Posterior cingulate gyrus (tissue), 11 donors: ENCODE data around the gene SAMM50.

Experiments used
- DNase-seq, 10 donors: peaks; one replicate each; pipeline versions ENCODE4 v3.0.0 to v3.0.0-alpha.2; 2020 to 2021; ENCODE audit warnings: mixed read lengths in 3 of 10
- intact Hi-C: fragments of 100-400 bp; cut with DNase I; formaldehyde crosslinking; loops from one replicate; pipeline ENCODE4 v1.15.1; 2023

The SAMM50 gene

GRCh38 chr22:43945632-43946383, 9.4 kb upstream of the SAMM50 start:
- intact Hi-C loops: no loop called here
- peak; percentile 32 to 95 (median 69) for DNase-seq

GRCh38 chr22:43946384-43946667, 8.9 kb upstream of the SAMM50 start:
- intact Hi-C loops: no loop called here
- peak in 1 of 10 donors; percentile 70 for DNase-seq

DNA sequence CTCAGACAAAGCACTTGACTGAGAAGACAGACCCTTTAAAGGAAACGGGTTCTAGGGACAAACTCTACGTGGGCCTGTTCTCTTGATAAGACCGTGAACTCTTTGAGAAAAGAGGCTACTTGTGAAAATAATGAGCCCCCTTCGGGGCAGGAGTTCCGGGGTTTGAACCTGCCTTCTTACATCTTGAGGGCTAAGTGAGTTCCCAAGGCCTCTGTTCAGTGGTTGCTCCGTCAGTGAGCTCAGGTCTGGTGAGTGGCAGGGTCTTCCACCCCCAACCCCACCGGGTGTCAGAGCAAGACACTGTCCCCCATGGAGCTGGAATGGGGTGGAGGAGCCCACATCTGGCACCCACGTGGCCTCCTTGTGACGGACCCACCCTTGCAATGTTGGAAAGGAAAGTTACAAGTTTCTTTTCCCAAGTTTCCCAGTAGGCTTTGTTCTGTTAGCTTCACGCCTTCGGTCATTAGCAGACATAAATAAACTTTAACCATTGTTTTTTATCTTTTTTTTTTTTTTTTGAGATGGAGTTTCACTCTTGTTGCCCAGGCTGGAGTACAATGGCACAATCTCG, 6.3 kb upstream of the SAMM50 start:
- intact Hi-C loops: no loop called here
- no peak for DNase-seq

GRCh38 chr22:43951391-43951790, 3.9 kb upstream of the SAMM50 start:
- intact Hi-C loops: no loop called here
- DNase-seq: peak in 1 of 10 donors; percentile 69

DNA sequence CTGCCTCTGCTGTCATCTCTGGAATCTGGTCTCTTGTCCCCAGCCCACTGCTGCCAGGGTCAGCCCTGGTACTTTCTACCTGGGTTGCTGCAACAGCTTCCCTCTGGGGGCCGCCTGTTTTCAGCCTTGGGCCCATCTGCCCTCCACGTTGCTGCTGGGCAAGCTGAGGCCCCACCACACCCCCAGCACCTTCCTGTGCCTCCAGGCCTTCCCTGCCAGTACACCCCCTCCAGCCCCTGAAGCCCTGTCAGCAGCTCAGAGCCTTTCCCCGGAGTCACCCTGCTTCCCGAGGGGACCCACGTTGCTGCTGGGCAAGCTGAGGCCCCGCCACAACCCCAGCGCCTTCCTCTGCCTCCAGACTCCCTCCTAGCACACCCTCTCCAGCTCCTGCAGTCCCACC, 3.3 kb upstream of the SAMM50 start:
- intact Hi-C loops: no loop called here
- DNase-seq: peak in 1 of 10 donors; percentile 60

DNA sequence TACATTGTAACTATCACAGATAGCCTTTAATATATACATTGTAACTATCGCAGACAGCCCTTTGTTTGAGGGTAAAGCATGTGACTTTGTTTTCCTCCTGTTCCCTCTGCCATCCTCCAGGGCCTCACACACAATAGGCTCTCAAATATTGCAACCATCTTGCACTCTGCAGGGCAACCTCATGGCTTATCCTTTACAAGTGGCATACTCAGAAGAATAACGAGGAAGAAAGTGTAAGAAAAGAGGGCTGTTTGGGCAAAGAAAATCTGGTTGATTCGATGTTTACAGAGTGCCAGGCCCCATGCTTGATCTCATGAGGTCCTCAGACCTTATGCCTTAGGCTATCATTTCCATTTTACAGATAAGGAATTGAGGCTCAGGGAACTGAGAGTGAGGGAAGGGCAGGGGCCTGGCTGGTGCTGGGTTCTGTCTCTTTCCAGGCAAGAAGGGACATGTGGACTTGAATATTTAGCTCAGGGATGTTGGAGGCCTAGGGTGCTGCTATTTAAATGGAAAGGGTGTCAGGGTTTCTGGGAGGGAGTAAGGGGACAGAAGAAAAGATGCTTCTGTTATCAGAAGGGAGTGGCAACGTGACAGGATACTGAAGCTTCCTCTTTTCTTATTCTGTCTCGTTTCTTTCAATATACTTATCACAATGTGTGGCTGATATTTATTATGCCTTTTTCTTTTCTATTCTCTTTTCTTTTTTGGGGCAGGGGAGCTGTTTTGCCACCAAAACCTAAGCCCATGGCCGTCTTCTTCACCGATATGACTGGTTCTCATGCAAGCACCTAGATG, 1.1 kb upstream of the SAMM50 start:
- no peak for DNase-seq
- intact Hi-C loops: no loop called here

DNA sequence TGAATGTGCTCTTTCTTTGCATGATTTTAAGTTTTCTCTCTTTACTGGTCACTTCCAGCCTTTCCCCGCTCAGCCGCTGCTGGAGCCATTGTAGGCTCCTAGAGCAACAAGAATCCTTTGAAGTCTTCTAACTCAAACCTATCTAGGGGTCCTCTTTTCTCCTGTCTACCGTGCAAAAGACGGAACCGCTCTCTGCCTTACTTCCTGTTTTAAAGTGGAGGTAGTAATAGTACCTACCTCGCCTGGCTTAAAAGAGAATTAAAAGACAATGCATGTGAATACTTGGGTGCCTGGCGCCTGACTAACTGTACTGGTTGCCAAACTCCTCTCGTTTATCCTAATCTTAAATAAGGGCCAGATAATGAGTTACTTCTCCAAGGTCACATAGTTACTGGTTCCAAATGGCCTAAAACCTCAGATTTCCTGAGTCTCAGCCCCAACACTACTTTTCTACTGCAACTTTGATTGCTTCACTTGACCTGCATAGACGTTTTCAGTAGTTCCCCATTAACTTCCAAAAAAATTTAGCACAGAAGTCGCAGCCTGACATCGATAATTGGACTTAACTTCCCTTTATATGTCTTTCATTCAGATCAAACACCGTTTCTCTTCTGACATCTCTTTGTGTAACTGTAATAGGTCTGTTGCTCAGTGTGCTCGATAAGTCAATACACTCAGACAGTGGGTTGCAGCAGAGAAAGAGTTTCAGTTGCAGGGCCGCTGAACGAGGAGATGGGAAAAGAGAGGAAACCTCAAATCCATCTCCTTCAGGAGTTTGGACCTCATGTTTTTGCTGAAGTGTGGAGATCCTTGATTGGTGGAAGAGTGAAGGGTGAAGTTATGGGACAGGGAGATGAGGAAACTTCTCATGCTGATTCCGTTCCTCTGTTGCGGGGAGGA, 891 bp downstream of the SAMM50 start:
- DNase-seq: no peak
- intact Hi-C loops: no loop called here

GRCh38 chr22:43956805-43957463, 1.7 kb downstream of the SAMM50 start:
- no peak for DNase-seq
- intact Hi-C loops: no loop called here

DNA sequence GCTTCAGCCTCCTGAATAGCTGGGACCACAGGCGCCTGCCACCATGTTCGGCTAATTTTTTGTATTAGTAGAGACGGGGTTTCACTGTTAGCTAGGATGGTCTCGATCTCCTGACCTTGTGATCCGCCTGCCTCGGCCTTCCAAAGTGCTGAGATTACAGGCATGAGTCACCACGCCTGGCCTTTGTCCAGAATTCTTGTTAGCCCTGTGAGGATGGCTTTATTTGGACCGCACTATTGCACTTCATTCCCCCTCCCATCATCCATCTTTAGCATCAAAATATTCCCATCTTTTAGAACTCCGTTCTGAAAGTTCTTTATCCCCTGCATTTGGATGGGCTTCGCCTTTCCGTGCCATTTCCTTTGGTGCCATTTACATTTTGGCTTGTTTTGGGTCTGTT, 2.6 kb downstream of the SAMM50 start:
- peak in 1 of 10 donors; percentile 54 for DNase-seq
- intact Hi-C loops: no loop called here

GRCh38 chr22:43964314-43964857, 9.1 kb downstream of the SAMM50 start:
- DNase-seq: no peak
- intact Hi-C loops: no loop called here

- intact Hi-C loops: no loop called here
- DNase-seq: no peak
These were observed 11.8 kb downstream of the SAMM50 start for GRCh38 chr22:43967069-43967468.

DNA sequence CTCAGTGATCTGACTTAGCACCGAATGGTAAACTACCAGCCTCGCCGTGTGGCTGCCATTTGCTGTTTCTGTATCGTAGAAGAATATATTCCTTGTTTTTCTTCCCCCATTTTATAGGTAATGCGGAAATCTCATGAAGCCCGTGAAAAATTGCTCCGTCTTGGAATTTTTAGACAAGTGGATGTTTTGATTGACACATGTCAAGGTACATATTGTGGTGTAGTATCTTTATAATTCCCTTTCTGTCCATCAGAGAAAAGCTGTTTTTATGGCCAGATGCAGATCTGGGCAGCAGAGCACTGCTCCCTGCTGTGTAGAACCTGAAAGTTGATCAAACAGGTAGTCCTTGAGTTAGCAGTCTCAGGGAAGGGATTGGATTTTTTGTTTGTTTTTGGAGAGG, 13.4 kb downstream of the SAMM50 start:
- DNase-seq: no peak
- intact Hi-C loops: no loop called here

GRCh38 chr22:43969021-43969878, 14.0 kb downstream of the SAMM50 start:
- DNase-seq: peak in 1 of 10 donors; percentile 70
- intact Hi-C loops: no loop called here

- intact Hi-C loops: no loop called here
- peak in 1 of 10 donors; percentile 34 for DNase-seq
These were observed 14.9 kb downstream of the SAMM50 start for GRCh38 chr22:43969989-43970755.

DNA sequence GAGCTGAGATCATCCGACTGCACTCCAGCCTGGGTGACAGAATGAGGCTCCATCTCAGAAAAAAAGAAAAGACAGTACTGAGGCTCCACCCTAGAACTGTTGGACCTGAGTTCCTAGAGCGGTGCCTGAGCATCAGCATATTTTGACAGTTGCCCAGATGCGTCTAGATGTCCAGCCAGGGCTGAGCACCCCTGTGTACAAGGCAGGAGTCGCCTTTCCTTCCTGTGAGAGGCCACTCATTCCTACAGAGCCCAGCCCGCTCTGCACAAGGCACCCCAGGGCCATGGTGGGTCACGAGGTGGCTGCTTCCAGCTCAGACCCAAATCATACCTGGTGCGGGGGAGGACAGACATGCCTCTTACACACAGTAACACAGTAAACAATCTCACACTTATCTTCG, 15.9 kb downstream of the SAMM50 start:
- peak in 1 of 10 donors; percentile 59 for DNase-seq
- intact Hi-C loops: no loop called here

DNA sequence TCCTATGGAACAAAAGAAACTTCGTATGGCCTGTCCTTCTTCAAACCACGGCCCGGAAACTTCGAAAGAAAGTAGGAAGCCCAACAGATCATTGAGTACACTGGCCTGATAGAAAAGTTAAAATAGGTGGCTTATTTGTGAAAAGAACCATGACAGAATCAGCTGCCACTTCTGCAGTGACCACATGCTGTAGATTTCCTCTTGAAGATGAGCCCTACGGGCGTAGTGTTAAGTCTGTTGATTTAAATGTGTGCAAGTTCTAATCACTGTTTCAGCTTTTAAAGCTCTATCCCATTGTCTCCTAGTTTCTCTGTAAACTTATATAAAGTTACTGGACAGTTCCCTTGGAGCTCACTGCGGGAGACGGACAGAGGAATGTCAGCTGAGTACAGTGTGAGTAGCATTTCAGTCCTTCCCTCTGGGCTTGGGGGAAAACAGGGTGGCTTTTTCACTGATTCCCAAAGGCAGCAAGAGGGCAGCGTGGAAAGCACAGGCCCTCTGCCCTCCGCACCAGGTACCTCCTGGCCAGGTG, 17.8 kb downstream of the SAMM50 start:
- no peak for DNase-seq
- intact Hi-C loops: no loop called here

GRCh38 chr22:43974028-43974545, 18.8 kb downstream of the SAMM50 start:
- intact Hi-C loops: no loop called here
- DNase-seq: peak in 1 of 10 donors; percentile 53

GRCh38 chr22:43975041-43975440, 19.8 kb downstream of the SAMM50 start:
- peak in 1 of 10 donors; percentile 81 for DNase-seq
- intact Hi-C loops: no loop called here
